ENCODE data around the gene MAP3K5. TPM values are rescaled to one million over a fixed set of nuclear protein-coding genes. Genes with fewer than 3 reads are reported as not detected.

MAP3K5 gene
- total RNA-seq, 1 donor from 2014 or later: 0.02 TPM

GRCh38 chr6:136535017-136535765 is 257.1 kb downstream of the MAP3K5 start:
- Histone ChIP-seq H3K36me3 (no peaks in the 10 kb centered on the region), H3K27ac (no peak overlapping the region), H3K4me1 (peaks cover 20% of the 10 kb centered on the region), H3K79me2 (ENCODE audit: low read depth) (peaks cover 5% of the 10 kb centered on the region), H2AFZ (replicated peaks) (no peak overlapping the region), H3F3A (ENCODE audit: low read depth) (peaks cover 8% of the 10 kb centered on the region), H4K20me1 (ENCODE audit: low read depth) (peaks cover 8% of the 10 kb centered on the region), H3K27me3 (no peaks in the 10 kb centered on the region), H3K9me3 (ENCODE audit: low read depth) (no peaks in the 10 kb centered on the region), H3K4me2 (no peak overlapping the region), H3K4me3 (no peak overlapping the region), H3K9ac (no peak overlapping the region)
- no peak overlapping the region for H3K4me3 Mint-ChIP-seq
- TF ChIP-seq CTCF (IDR thresholded peaks at IDR 0.05) (no peak), EZH2 (IDR thresholded peaks at IDR 0.05) (no peak), EZH2phosphoT487 (IDR thresholded peaks at IDR 0.05) (no peak)
- H3K36me3 Mint-ChIP-seq: no peaks in the 10 kb centered on the region
- H3K9me3 Mint-ChIP-seq: peaks cover 2% of the 10 kb centered on the region
- no peak overlapping the region for H3K27ac Mint-ChIP-seq
- peak; percentile 14 for DNase-seq (ENCODE audit: low spot score)
- peaks cover 4% of the 10 kb centered on the region for H3K27me3 Mint-ChIP-seq (ENCODE audit: insufficient read depth, low read depth)
- peaks cover 47% of the 10 kb centered on the region for H3K4me1 Mint-ChIP-seq

GRCh38 chr6:136534268-136534667 is 258.0 kb downstream of the MAP3K5 start:
- Histone ChIP-seq H3F3A (ENCODE audit: low read depth) (peaks cover 8% of the 10 kb centered on the region), H3K9me3 (ENCODE audit: low read depth) (no peaks in the 10 kb centered on the region), H3K27me3 (no peaks in the 10 kb centered on the region), H3K4me1 (peaks cover 14% of the 10 kb centered on the region), H3K36me3 (no peaks in the 10 kb centered on the region), H3K9ac (no peak overlapping the region), H3K27ac (no peak overlapping the region), H2AFZ (replicated peaks) (no peak overlapping the region), H3K4me2 (no peak overlapping the region), H4K20me1 (ENCODE audit: low read depth) (no peaks in the 10 kb centered on the region), H3K79me2 (ENCODE audit: low read depth) (peaks cover 5% of the 10 kb centered on the region), H3K4me3 (no peak overlapping the region)
- Mint-ChIP-seq H3K9me3 (peaks cover 2% of the 10 kb centered on the region), H3K4me3 (no peak overlapping the region), H3K4me1 (peaks cover 38% of the 10 kb centered on the region), H3K27ac (no peak overlapping the region), H3K36me3 (no peaks in the 10 kb centered on the region), H3K27me3 (ENCODE audit: insufficient read depth, low read depth) (peaks cover 4% of the 10 kb centered on the region)
- no peak for TF ChIP-seq CTCF (IDR thresholded peaks at IDR 0.05)
- TF ChIP-seq EZH2phosphoT487 (IDR thresholded peaks at IDR 0.05): no peak
- TF ChIP-seq EZH2 (IDR thresholded peaks at IDR 0.05): no peak
- DNase-seq (ENCODE audit: low spot score): peak; percentile 19

GRCh38 chr6:136533487-136533886 is 258.8 kb downstream of the MAP3K5 start:
- TF ChIP-seq EZH2 (IDR thresholded peaks at IDR 0.05): no peak
- TF ChIP-seq CTCF (IDR thresholded peaks at IDR 0.05): no peak
- TF ChIP-seq EZH2phosphoT487 (IDR thresholded peaks at IDR 0.05): no peak
- Histone ChIP-seq H3K4me1 (peaks cover 14% of the 10 kb centered on the region), H2AFZ (replicated peaks) (no peak overlapping the region), H3K4me2 (no peak overlapping the region), H3K9me3 (ENCODE audit: low read depth) (no peaks in the 10 kb centered on the region), H3F3A (ENCODE audit: low read depth) (peaks cover 8% of the 10 kb centered on the region), H3K27ac (no peak overlapping the region), H3K4me3 (no peak overlapping the region), H3K27me3 (no peaks in the 10 kb centered on the region), H3K79me2 (ENCODE audit: low read depth) (peaks cover 5% of the 10 kb centered on the region), H3K9ac (no peak overlapping the region), H4K20me1 (ENCODE audit: low read depth) (no peaks in the 10 kb centered on the region), H3K36me3 (no peaks in the 10 kb centered on the region)
- Mint-ChIP-seq H3K9me3 (peaks cover 2% of the 10 kb centered on the region), H3K36me3 (no peaks in the 10 kb centered on the region), H3K27ac (no peak overlapping the region), H3K27me3 (ENCODE audit: insufficient read depth, low read depth) (peaks cover 4% of the 10 kb centered on the region), H3K4me1 (peaks cover 34% of the 10 kb centered on the region), H3K4me3 (no peak overlapping the region)
- no peak for DNase-seq (ENCODE audit: low spot score)
